Retina (tissue), 1 donor: Measurements from ENCODE around the gene THRAP3.
"Not testable (repeated sequence)": the region's sequence is repeated elsewhere in the genome, so short reads cannot be mapped to it uniquely, and the experiment has no call there.

Experiments used
- DNase-seq: peaks from one replicate; pipeline ENCODE4 v3.0.0-alpha.2; 2016

Gene THRAP3

GRCh38 chr1:36208978-36209703 is 15.1 kb upstream of the THRAP3 start:
- DNase-seq = no peak

GRCh38 chr1:36211307-36211706 is 12.9 kb upstream of the THRAP3 start:
- no peak for DNase-seq

GRCh38 chr1:36211841-36212240 is 12.4 kb upstream of the THRAP3 start:
- no peak for DNase-seq

- no peak for DNase-seq
Observed at GRCh38 chr1:36212782-36213181, 11.5 kb upstream of the THRAP3 start.

- DNase-seq = peak; percentile 49
Observed at GRCh38 chr1:36217670-36218069, 6.6 kb upstream of the THRAP3 start.

- DNase-seq = not testable (repeated sequence)
Observed at GRCh38 chr1:36221901-36222300, 2.3 kb upstream of the THRAP3 start.

- no peak for DNase-seq
Observed at GRCh38 chr1:36222481-36223380, 1.5 kb upstream of the THRAP3 start.

- no peak for DNase-seq
Observed at GRCh38 chr1:36223381-36223995, 755 bp upstream of the THRAP3 start.

GRCh38 chr1:36224537-36225282 is 467 bp downstream of the THRAP3 start:
- no peak for DNase-seq

GRCh38 chr1:36225283-36225899 is 1.1 kb downstream of the THRAP3 start:
- no peak for DNase-seq

- not testable (repeated sequence) for DNase-seq
Observed at GRCh38 chr1:36230279-36230678, 6.0 kb downstream of the THRAP3 start.

- no peak for DNase-seq
Observed at GRCh38 chr1:36231191-36231590, 6.9 kb downstream of the THRAP3 start.

- no peak for DNase-seq
Observed at GRCh38 chr1:36232212-36233095, 8.2 kb downstream of the THRAP3 start.

GRCh38 chr1:36236302-36236701 is 12.1 kb downstream of the THRAP3 start:
- no peak for DNase-seq

- no peak for DNase-seq
Observed at GRCh38 chr1:36238433-36238832, 14.2 kb downstream of the THRAP3 start.

- DNase-seq = peak; percentile 48
Observed at GRCh38 chr1:36239941-36240637, 15.8 kb downstream of the THRAP3 start.

- DNase-seq = no peak
Observed at GRCh38 chr1:36247538-36247937, 23.3 kb downstream of the THRAP3 start.

- no peak for DNase-seq
Observed at GRCh38 chr1:36248250-36248894, 24.1 kb downstream of the THRAP3 start.

GRCh38 chr1:36251794-36252481 is 27.7 kb downstream of the THRAP3 start:
- no peak for DNase-seq

- not testable (repeated sequence) for DNase-seq
Observed at GRCh38 chr1:36252482-36252824, 28.2 kb downstream of the THRAP3 start.
